IPS DF 6.9 (cell line): ENCODE results near the gene CAMSAP3.

Experiments used
- DNase-seq: peaks from one replicate; pipeline ENCODE4 v3.0.0-alpha.2; 2013; ENCODE audit warnings: low read depth, low spot score
- H3K27ac ChIP-seq: one replicate; pipeline ENCODE4 v1.5.1; 2013; ENCODE audit warnings: low read length, control low read depth
- H3K27me3 ChIP-seq: 2 replicates; pipeline ENCODE4 v1.6.1; 2013; ENCODE audit warnings: mild to moderate bottlenecking, low read length; ENCODE audit not compliant: control insufficient read depth, insufficient read depth
- H3K36me3 ChIP-seq: 2 replicates; pipeline ENCODE4 v1.6.1; 2013; ENCODE audit warnings: low read length; ENCODE audit not compliant: control insufficient read depth, insufficient read depth
- H3K4me1 ChIP-seq: 2 replicates; pipeline ENCODE4 v1.6.1; 2013; ENCODE audit warnings: low read length; ENCODE audit not compliant: control insufficient read depth, insufficient read depth
- H3K4me3 ChIP-seq: 2 replicates; pipeline ENCODE4 v1.5.1; 2013; ENCODE audit warnings: mild to moderate bottlenecking, low read length
- H3K9me3 ChIP-seq: 2 replicates; pipeline ENCODE4 v1.6.1; 2013; ENCODE audit warnings: low read length, inconsistent platforms; ENCODE audit not compliant: control insufficient read depth, insufficient read depth
- WGBS: extraction: QIAGEN DNeasy Blood & Tissue Kit; methylation state at CpG from one replicate; pipeline ENCODE4 v1.1.7; 2013; ENCODE audit warnings: mixed read lengths, missing lambda C conversion rate; ENCODE audit not compliant: insufficient read length, insufficient coverage; 5-methylcytosine and 5-hydroxymethylcytosine counted together

Gene CAMSAP3

GRCh38 chr19:7614859-7615741, 19.4 kb downstream of the CAMSAP3 start:
- Histone ChIP-seq H3K27me3 (no peaks in the 10 kb centered on the region), H3K9me3 (no peaks in the 10 kb centered on the region), H3K4me1 (no peaks in the 10 kb centered on the region), H3K4me3 (no peak overlapping the region), H3K36me3 (peaks cover 43% of the 10 kb centered on the region), H3K27ac (no peak overlapping the region)
- no CpG with 5 or more reads among the region's 59 CpGs for WGBS
- no peak for DNase-seq

DNA sequence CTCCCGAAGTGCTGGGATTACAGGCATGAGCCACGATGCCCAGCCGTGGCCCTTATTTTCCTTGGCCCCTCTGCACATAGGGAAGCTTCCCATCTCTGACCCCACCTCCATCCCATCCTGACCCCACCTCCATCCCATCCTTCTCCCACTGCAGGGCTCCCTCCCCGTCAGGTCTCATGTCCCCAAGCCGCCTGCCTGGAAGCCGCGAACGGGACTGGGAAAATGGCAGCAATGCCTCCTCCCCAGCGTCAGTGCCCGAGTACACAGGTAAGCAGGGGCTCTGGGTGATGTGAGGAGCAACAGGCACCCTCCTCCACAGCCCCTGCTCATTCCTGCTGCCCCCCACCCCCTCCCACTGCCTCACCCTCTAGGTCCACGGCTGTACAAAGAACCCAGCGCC, 21.5 kb downstream of the CAMSAP3 start:
- no peak overlapping the region for H3K4me3 ChIP-seq
- no peaks in the 10 kb centered on the region for H3K9me3 ChIP-seq
- no CpG with 5 or more reads among the region's 12 CpGs for WGBS
- no peak for DNase-seq
- no peaks in the 10 kb centered on the region for H3K4me1 ChIP-seq
- H3K27me3 ChIP-seq, result no peaks in the 10 kb centered on the region
- no peak overlapping the region for H3K27ac ChIP-seq
- peaks cover 43% of the 10 kb centered on the region for H3K36me3 ChIP-seq

GRCh38 chr19:7617735-7618134, 22.1 kb downstream of the CAMSAP3 start:
- Histone ChIP-seq H3K4me1 (no peaks in the 10 kb centered on the region), H3K27me3 (no peaks in the 10 kb centered on the region), H3K4me3 (no peak overlapping the region), H3K27ac (no peak overlapping the region), H3K9me3 (no peaks in the 10 kb centered on the region), H3K36me3 (peaks cover 43% of the 10 kb centered on the region)
- WGBS, result no CpG with 5 or more reads among the region's 28 CpGs
- DNase-seq, result no peak

DNA sequence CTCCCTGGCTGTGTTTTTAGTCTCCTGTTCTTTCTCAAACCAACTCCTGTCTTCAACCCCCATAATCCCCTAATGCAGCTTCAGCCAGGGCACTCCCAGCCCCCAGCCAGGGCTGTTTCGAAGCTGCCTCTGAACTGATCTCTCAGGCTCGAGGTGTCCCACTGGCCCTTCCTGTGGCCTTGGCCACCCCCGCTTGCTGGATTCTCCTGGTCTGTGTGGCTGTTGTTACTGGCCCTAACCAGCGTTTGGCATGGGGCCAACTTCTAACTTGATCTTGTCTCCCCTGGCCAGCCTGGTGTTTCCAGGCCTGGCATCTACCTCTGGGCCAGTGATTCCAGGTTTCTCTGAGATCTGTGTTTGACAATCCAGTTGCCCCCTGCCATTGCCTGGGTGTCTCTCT, 22.7 kb downstream of the CAMSAP3 start:
- no peak for DNase-seq
- Histone ChIP-seq H3K27me3 (no peaks in the 10 kb centered on the region), H3K36me3 (peaks cover 45% of the 10 kb centered on the region), H3K4me3 (no peak overlapping the region), H3K27ac (no peak overlapping the region), H3K9me3 (no peaks in the 10 kb centered on the region), H3K4me1 (no peaks in the 10 kb centered on the region)
- WGBS, result no CpG with 5 or more reads among the region's 4 CpGs

DNA sequence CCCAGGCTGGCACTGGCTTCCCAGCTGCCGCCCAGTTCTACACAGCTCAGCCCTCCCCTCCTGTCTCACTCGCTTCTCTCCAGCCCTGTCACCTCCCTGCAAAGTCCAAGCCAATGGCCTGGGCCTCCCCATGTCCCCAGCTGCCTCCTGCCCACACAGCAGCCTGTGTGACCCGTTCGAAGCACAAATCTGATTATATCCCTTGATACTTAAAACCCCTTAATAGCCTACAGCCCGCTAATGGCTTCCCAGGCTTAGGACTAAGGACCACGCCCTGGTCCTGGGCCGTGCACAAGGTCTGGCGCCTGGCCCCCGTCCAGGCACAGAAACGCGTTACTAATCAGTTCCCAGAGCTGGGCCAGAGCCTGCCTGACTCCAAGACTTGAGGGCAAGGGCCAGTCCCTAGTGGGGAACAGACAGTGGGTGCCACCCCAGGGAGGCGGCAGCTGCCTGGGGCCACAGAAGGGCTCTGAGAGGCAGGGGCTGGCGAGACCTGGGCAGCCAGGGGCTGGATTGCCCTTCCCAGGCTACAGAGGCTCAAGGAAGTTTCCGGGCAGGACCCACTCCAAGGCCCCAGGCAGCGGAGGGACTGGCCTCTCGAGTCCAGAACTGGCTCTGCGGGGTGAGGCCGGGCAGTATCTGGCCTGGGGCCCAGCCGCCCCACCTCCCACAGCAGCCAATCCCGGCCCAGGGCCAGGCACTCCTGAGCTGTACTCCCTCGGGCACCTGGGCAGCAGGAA, 23.3 kb downstream of the CAMSAP3 start:
- Histone ChIP-seq H3K4me1 (no peaks in the 10 kb centered on the region), H3K9me3 (no peaks in the 10 kb centered on the region), H3K4me3 (no peak overlapping the region), H3K36me3 (peaks cover 49% of the 10 kb centered on the region), H3K27ac (no peak overlapping the region), H3K27me3 (no peaks in the 10 kb centered on the region)
- no peak for DNase-seq
- WGBS, result no CpG with 5 or more reads among the region's 21 CpGs

DNA sequence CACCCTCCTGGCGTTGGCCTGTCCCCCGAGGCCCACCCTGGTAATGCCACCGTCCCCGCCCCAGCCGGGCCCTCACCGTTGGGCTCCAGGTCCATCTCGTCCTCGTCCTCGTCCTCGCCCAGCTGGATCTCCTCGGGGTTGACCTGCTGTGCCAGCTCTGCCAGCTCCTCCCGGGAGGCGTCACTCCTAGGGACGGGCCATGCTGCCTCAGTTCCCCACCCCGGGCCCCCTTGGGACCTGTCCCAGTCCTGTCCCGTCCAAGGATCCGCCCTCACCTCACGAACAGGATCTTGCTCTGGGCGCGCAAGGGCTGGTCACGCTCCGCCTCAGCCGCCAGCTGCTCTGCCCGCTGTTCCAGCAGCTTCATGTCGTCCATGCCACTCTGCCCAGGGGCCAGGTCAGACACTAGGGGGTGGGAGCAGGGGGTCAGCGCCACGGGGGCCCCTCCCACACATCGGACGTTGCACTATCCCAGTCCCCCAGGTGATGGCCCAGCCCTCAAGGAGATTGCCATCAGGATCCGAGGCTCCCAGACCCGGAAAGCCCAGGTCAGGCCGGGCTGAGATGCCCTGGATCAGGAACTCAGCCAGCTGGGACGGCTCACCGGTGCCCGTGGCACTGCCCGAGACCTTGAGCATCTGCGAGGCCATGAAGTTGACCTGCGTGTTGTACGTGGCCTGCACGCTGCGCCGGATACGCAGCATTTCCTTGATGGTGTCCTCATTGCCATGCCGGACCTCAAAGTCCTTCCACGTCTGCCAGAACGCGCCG, 24.2 kb downstream of the CAMSAP3 start:
- Histone ChIP-seq H3K36me3 (peaks cover 55% of the 10 kb centered on the region), H3K27me3 (no peaks in the 10 kb centered on the region), H3K4me3 (no peak overlapping the region), H3K27ac (no peak overlapping the region), H3K9me3 (no peaks in the 10 kb centered on the region), H3K4me1 (no peaks in the 10 kb centered on the region)
- DNase-seq, result no peak
- WGBS, result no CpG with 5 or more reads among the region's 48 CpGs

- Histone ChIP-seq H3K4me3 (no peak overlapping the region), H3K27me3 (no peaks in the 10 kb centered on the region), H3K9me3 (no peaks in the 10 kb centered on the region), H3K27ac (no peak overlapping the region), H3K36me3 (peaks cover 57% of the 10 kb centered on the region), H3K4me1 (no peaks in the 10 kb centered on the region)
- WGBS, result no CpG with 5 or more reads among the region's 57 CpGs
- no peak for DNase-seq
These were observed 25.1 kb downstream of the CAMSAP3 start for GRCh38 chr19:7620442-7621412.

- Histone ChIP-seq H3K9me3 (no peaks in the 10 kb centered on the region), H3K27me3 (no peaks in the 10 kb centered on the region), H3K4me1 (no peaks in the 10 kb centered on the region), H3K4me3 (no peak overlapping the region), H3K27ac (no peak overlapping the region), H3K36me3 (peaks cover 51% of the 10 kb centered on the region)
- DNase-seq, result no peak
- WGBS, result no CpG with 5 or more reads among the region's 16 CpGs
These were observed 27.4 kb downstream of the CAMSAP3 start for GRCh38 chr19:7622933-7623685.
